ENCODE data around the gene RABEP1. TPM values are rescaled to one million over a fixed set of nuclear protein-coding genes. Genes with fewer than 3 reads are reported as not detected.
"Not testable (repeated sequence)": the region's sequence is repeated elsewhere in the genome, so short reads cannot be mapped to it uniquely, and the experiment has no call there.

RABEP1 gene, protein sequence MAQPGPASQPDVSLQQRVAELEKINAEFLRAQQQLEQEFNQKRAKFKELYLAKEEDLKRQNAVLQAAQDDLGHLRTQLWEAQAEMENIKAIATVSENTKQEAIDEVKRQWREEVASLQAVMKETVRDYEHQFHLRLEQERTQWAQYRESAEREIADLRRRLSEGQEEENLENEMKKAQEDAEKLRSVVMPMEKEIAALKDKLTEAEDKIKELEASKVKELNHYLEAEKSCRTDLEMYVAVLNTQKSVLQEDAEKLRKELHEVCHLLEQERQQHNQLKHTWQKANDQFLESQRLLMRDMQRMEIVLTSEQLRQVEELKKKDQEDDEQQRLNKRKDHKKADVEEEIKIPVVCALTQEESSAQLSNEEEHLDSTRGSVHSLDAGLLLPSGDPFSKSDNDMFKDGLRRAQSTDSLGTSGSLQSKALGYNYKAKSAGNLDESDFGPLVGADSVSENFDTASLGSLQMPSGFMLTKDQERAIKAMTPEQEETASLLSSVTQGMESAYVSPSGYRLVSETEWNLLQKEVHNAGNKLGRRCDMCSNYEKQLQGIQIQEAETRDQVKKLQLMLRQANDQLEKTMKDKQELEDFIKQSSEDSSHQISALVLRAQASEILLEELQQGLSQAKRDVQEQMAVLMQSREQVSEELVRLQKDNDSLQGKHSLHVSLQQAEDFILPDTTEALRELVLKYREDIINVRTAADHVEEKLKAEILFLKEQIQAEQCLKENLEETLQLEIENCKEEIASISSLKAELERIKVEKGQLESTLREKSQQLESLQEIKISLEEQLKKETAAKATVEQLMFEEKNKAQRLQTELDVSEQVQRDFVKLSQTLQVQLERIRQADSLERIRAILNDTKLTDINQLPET
- polyA plus RNA-seq (2012; ENCODE audit: insufficient read depth, insufficient read length) = 56.3 TPM

DNA sequence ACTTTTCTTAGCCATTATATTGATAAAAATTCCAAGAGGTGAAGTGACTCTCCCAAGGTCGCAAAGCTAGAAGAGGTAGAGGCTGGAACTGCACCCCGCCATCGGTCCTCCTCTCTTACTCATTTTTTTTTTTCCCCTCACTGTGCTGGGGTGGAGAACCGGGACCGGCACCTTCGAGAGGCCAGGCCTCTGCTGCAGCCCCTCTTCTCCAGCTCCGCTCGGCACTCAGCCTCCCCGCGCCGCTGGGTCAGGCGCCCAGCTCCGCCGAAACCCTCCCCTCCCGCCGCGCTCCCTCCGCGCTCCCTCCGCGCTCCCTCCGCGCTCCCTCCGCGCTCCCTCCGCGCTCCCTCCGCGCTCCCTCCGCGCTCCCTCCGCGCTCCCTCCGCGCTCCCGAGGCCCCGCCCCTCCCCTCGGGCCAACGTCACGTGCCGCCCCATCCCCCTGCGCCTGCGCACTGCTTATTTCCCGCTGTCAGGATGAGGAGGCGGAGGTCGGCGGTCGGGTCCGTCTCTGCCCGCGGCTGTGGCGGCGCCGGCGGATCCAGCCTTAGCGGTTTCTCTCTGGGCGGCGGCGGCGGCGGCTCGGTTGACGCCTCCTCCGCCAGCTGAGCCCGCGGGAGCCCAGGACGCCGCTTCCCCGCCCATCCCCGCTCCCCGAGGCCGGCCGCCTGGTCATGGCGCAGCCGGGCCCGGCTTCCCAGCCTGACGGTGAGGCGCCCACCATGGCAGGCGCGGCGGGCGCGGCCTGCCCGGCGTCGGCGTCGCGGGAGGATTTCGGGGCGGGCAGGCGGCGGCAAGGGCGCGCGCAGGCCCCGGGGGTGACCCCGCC is at the start of gene RABEP1:
TSS of gene RABEP1 (plus strand) at position 471 of the 828 bp plus-strand sequence. CDS start at position 674, 203 bp downstream.
- H3K4me3 ChIP-seq (ENCODE audit: low read length) = peak within 1 kb of the TSS; percentile 86
- DNase-seq (ENCODE audit: low read depth, low spot score) = peak; percentile 81

DNA sequence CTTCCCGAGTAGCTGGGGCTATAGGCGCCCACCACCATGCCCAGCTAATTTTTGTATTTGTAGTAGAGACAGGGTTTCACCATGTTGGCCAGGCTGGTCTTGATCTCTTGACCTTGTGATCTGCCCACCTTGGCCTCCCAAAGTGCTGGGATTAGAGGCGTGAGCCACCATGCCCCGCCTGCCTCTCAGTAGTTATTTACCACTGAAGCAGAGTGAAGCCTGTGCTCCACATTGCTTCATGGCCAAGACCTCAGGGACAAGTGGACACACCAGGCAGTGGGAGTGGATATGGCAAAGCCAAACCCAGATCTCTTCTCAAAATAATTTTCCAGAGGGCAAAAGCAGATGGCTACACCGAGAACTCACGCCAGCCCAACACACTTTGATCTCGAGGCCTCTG is 48.6 kb upstream of the RABEP1 start:
- H3K4me3 ChIP-seq (ENCODE audit: low read length) = not testable (repeated sequence)

DNA sequence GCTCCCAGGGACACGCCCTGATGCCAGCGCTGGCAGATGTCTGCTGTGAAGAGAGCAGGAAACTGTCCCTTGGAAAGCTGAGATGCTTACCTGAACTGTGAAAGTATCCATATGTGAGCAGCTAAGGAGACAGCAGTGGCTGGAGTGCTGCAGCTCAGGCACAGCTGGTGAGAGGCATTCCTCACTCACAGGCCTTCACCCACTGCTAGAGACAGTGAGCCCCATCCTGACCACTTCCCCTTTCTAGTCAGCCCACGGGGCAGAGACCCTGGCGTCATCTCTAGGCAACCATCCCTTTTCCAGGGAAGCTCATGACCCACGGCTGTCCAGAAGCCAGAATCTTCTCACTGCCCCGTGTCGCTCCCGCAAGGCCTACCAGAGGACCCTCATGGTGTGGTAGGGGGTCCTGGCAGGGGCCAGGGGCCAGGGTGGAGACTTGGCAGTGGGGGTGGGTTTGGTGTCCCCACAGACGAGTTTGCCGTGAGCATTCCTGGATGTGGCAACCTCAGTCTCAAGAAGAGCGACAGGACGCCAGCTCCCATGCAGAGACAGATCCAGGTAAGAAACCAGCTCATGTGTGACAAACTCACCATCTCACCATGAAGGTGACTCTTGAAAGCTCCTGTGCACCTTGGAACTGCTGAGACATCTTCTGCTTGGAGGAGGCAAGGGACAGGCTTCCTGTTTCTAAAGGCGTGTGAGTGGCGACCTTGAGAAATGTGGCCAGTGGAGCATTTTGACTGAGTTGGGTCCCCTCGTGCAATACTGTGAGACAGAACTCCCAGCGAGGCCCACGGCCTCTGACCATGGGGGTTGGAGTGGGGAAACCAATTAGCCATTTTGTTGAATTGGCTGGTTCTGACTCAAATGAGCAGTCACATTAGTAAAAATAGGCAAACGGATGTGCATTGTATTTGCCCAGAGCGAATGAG is 47.2 kb upstream of the RABEP1 start, which contains the start of gene SCIMP:
TSS of gene SCIMP (minus strand) at position 216 of the 932 bp plus-strand sequence. CDS start at position 111, 105 bp downstream.
- no peak for DNase-seq (ENCODE audit: low read depth, low spot score)

More for the DNA sequence above, 48.6 kb upstream of the RABEP1 start:
- not testable (repeated sequence) for DNase-seq (ENCODE audit: low read depth, low spot score)

DNA sequence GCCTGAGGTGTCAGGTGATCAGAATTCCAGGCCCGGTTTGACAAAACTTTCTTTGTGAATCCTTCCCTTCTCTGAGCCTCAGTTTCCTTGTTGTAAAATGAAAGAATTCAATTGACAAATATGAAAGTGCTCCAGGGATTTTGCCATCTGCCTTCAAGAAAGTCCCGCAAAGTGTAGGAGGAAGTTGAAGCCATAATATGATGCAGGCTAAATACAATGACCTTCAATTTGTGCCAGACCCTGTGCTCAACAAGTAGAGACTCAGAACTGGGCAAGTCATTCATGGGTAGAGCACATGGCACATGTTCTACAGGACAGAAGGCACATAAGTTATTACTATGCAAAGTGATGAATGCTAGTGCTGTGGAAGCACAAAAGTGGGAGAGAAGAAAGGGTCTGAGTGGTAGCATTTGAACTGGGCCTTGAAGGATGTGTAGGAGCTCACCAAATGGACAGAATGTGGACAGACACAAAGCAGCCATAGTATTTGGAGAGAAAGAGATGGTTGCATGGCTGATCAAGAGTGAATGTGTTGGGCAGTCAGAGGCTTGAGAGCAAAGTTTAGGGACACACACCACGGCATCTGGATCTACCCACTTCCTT is 45.0 kb upstream of the RABEP1 start:
- no peak for DNase-seq (ENCODE audit: low read depth, low spot score)
- no peak overlapping the region for H3K4me3 ChIP-seq (ENCODE audit: low read length)

More for the DNA sequence above, 47.2 kb upstream of the RABEP1 start, which contains the start of gene SCIMP:
- H3K4me3 ChIP-seq (ENCODE audit: low read length) = no peak within 1 kb of the TSS

DNA sequence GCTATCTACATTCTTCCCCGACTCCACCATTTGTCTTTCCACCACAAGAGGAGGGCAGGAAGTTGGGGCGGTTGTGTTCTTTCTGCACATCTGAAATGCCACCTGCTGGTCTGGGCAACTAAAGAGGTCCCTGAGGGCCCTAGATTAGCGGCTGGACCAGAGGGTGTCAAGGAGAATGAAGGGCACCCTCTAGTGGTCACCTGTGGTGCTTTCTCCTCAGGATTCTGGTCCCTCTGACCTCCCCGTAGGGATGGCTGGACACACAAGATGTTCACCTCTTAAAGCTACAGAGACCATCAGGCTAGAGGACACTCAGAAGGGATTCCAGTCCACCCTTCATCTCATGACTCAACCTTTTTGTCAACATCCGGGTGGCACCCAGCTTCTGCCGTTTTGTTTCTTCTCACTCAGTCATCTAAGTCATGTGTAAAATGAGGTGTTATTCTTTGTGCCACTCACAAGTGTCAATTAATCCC is 44.5 kb upstream of the RABEP1 start:
- DNase-seq (ENCODE audit: low read depth, low spot score) = peak; percentile 69
- no peak overlapping the region for H3K4me3 ChIP-seq (ENCODE audit: low read length)

DNA sequence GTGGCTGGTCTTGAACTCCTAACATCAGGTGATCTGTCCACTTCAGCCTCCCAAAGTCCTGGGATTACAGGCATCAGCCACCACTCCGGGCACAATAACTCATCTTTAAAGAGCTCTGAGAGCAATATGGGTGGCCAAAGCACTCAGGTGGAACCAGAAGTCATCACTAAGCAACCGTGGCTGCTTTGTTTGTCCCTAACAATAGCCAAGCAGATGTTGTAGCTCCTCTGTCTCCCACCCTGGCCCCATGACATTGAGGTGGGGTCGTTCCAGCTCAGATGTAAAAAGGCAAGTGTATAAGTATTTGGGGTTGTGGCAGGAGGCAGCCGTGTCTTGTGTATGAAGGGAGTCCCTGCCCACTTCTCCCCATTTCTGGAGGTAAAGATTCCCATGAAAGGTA is 43.8 kb upstream of the RABEP1 start:
- H3K4me3 ChIP-seq (ENCODE audit: low read length) = no peak overlapping the region
- no peak for DNase-seq (ENCODE audit: low read depth, low spot score)

DNA sequence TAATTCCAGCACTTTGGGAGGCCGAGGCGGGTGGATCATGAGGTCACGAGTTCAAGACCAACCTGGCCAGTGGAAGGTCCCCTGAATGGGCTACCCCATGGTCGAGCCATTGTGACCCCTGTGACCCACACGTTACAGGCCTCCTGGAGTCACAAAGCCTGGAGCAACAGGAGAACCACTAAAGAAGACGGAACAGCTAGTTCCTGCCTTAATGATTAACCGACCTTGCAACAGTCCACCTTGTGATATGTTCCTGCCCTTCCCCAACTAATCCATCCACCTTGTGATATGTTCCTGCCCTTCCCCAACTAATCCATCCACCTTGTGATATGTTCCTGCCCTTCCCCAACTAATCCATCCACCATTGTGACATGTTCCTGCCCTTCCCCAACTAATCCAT is 42.3 kb upstream of the RABEP1 start:
- DNase-seq (ENCODE audit: low read depth, low spot score); H3K4me3 ChIP-seq (ENCODE audit: low read length): not testable (repeated sequence)

DNA sequence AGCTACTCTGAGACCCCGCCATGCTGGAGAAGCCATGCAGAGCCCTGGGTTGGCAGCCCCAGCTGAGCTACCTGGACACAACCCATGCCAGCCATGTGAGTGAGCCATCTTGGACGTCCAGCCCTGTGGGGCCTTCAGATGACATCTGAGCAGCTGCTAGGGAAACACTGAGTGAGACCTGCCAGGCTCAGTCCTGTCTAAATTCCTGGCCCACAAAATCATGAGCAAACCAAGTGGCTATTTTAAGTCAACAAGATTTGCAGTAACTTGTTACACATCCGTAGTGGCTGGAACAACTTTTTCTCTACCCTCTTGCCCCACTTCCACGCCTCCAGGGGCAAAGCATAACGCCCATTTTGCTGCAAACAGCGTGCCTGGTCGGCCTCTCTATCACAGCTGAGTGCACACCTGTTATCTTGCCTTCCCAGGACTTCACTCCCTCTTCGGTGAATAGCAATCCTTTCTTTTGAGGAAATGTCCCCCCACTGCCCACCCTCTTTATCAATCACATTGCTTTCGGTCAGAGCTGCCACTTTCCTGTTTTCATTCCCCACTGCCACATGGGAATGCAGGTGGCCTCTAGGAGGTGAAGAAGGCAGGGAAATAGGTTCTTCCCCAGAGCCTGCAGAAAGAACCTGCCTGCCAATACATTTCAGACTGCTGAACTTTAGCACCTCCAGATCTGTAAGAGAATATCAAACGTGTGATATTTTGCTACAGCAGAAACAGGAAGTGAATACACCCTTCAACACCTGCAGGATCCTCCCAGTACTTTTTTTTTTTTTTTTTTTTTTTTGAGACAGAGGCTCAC is 40.0 kb upstream of the RABEP1 start:
- no peak overlapping the region for H3K4me3 ChIP-seq (ENCODE audit: low read length)
- no peak for DNase-seq (ENCODE audit: low read depth, low spot score)

DNA sequence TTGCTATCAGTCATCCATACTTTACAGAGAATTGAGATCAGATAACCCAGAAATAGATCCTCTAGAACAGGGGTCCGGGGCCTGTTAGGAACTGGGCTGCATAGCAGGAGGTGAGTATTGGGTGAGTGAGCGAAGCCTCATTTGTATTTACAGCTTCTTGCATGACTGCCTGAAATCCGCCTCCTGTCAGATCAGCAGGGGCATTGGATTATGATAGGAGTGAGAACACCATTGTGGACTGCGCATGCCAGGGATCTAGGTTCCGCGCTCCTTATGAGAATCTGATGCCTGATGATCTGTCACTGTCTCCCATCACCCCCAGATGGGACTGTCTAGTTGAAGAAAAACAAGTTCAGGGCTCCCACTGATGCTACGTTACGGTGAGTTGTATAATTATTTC is 34.5 kb upstream of the RABEP1 start:
- no peak overlapping the region for H3K4me3 ChIP-seq (ENCODE audit: low read length)
- DNase-seq (ENCODE audit: low read depth, low spot score) = no peak

DNA sequence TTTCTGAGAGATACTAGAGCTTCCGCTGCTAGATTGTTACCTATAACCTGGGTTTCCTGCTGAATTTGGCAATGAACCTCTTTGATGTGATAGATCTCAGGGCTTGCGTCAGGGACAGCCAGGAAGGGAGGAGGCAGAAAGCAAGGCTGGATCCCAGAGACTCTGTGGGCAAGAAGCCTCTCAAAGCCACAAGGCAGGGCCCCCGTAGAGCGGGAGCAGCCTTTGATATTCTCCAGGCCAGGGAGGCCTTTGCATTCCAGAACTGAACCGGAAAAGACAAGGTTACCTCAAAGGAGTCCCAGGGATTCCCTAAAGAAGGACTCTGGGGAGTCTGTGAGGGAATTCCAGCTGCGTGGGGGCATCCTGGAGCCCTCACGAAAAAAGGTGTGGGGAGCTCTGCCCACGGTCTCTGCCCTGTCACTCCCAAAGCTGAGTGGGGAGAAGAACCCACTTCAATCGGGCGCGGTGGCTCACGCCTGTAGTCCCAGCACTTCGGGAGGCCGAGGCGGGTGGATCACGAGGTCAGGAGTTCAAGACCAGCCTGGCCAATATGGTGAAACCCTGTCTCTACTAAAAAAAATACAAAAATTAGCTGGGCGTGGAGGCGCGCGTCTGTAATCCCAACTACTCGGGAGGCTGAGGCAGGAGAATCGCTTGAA is 33.1 kb upstream of the RABEP1 start:
- no peak overlapping the region for H3K4me3 ChIP-seq (ENCODE audit: low read length)
- no peak for DNase-seq (ENCODE audit: low read depth, low spot score)

DNA sequence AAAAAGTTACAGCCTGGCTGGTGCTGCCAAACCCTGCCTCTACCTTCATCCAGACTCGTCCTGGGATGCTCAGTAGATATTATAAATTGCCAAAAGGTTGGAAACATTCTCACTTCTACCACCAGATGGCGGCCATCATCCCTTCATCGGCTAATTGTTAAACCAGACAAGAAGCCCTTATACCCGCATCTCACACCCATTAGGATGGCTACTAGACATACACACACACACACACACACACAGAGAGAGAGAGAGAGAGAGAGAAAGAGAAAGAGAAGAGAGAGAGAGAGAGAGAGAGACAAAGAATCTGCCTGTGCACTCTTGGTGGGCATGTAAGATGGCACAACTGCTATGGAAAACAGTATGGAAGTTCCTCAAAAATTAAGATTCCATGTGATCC is 32.5 kb upstream of the RABEP1 start:
- no peak overlapping the region for H3K4me3 ChIP-seq (ENCODE audit: low read length)
- DNase-seq (ENCODE audit: low read depth, low spot score) = peak; percentile 78

DNA sequence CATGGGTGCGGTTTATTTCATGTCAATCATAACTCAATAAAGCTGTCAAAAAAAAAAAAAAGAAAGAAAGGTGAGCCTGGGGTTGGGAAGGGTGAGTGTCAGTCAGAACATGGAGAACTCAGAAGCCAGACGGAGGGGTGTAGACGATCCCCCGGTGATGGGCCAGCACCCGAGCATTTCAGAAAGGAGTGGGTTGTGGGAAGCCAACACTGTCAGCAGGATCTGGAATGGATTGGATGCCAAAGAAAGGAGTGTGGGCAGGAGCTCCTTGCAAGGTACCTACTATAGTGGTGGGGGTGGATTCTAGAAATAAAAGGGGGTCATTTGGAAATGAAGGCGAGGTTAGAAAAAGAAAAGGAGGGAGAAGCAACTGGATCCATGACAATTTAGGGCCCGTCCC is 27.7 kb upstream of the RABEP1 start:
- no peak overlapping the region for H3K4me3 ChIP-seq (ENCODE audit: low read length)
- DNase-seq (ENCODE audit: low read depth, low spot score) = no peak

DNA sequence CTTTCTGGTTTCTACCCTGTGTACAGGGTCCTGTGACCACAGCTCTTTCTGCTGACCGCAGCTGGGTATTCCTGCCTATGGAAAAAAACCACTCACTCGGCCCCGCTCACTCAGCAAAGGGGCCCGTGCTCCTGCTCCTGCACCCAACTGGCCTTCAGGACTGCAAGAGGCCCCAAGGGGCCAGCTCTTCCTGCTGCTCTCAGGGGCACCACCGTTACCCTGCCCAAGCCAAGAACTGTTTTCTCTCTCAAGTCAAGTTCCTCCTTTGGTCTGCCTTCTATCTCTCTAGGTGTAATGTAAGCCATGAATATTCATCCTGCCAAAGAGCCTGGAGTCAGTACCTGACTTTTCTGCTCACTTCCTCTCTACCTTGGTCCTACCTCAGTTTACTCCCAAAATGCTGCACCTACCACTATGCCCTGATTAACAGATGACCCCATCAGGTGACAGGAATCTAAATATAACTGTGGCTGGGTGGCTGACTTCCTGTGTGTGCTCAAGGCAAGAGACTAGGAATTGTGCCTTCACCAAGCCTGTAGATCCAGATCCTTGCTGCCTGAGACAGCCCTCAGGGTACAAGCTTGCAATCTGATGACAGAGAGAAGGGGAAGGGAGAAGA is 27.1 kb upstream of the RABEP1 start:
- H3K4me3 ChIP-seq (ENCODE audit: low read length) = no peak overlapping the region
- DNase-seq (ENCODE audit: low read depth, low spot score) = no peak

DNA sequence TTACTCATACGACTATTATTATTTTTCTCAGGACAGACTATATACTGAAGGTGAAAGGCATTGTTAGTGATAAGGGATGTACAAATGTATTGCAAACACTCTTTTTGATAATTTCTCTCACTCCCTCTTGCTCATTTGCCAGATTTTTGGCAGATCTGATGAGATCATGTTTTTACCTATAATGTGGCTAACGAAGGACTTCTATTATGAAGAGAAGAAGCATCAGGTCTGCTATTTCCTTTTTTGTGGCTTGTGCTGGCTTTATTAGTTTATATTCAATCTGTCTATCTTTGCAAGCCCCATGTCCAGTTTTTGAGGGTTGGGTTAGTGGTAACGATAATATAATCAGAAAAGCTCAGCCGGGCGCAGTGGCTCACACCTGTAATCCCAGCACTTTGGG is 25.0 kb upstream of the RABEP1 start:
- DNase-seq (ENCODE audit: low read depth, low spot score) = no peak

DNA sequence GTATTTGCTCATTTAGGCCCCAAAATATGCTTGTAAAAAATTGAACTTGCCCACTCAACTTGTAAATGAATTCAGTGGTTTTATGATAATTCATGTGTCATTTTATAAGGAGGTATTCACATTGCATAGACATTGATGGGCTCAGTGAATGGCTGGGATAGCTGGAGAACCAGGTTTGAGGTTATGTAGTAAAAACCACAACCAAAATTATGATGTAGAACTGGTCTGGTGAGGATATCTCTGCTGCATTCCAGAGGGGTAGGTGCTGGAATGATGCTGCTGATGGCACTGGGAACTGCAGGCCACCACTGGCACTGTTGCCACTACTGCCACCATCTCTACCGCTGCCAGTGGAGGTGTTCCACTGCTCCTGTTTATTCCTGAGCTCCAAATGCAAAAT is 21.5 kb upstream of the RABEP1 start:
- no peak for DNase-seq (ENCODE audit: low read depth, low spot score)
- no peak overlapping the region for H3K4me3 ChIP-seq (ENCODE audit: low read length)

More for the DNA sequence above, 25.0 kb upstream of the RABEP1 start:
- no peak overlapping the region for H3K4me3 ChIP-seq (ENCODE audit: low read length)
